Testis (tissue), 2 donors: Measurements from ENCODE around the gene UGT1A6.

Experiments
- POLR2A ChIP-seq: fragments of 450-650 bp; IDR thresholded peaks from one replicate; pipeline ENCODE4 v1.6.1; 2017; ENCODE audit warnings: antibody characterized with exemption, mild to moderate bottlenecking, moderate library complexity
- TF ChIP-seq, protein P1 (sequence below), 3 experiments: fragments of 450-650 bp in 2 of 3; fragments of 200-600 bp in 1 of 3; sonication (generic) in 1 of 3; IDR thresholded peaks; one replicate each; pipeline ENCODE4 v1.5.1; 2016 to 2019; ENCODE audit warnings: antibody characterized with exemption in 3 of 3, mild to moderate bottlenecking in 2 of 3, moderate library complexity in 1 of 3

DNA sequence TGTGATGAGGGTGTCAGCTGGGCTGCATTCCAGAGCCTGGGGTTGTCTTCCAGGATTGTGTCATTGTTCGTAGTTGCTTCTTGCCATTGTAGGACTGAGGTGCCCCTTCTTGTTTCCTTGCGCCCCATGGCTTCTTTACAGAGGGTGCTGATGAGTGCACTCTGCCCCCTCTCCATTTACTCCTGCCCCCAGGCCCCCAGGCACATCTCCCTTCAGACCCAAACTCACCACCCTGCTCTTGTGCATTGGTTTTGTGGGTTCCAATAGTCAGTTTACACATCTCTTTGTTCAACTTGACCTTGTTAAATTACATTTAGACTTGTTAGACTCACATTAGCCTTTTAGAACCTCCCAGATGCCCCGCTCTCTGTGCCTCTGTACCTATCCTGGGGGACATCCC, 128.5 kb downstream of the UGT1A6 start:
- TF ChIP-seq, protein P1, sequence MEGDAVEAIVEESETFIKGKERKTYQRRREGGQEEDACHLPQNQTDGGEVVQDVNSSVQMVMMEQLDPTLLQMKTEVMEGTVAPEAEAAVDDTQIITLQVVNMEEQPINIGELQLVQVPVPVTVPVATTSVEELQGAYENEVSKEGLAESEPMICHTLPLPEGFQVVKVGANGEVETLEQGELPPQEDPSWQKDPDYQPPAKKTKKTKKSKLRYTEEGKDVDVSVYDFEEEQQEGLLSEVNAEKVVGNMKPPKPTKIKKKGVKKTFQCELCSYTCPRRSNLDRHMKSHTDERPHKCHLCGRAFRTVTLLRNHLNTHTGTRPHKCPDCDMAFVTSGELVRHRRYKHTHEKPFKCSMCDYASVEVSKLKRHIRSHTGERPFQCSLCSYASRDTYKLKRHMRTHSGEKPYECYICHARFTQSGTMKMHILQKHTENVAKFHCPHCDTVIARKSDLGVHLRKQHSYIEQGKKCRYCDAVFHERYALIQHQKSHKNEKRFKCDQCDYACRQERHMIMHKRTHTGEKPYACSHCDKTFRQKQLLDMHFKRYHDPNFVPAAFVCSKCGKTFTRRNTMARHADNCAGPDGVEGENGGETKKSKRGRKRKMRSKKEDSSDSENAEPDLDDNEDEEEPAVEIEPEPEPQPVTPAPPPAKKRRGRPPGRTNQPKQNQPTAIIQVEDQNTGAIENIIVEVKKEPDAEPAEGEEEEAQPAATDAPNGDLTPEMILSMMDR (IDR thresholded peaks at IDR 0.05): no peak
- no peak for TF ChIP-seq POLR2A
